Cerebellar cortex (tissue), 1 donor: ENCODE data around the gene SPTBN2.
A peak's percentile ranks its signal among the peaks of the same experiment; 100 is the strongest.

Source experiments
- DNase-seq: peaks from one replicate; pipeline ENCODE4 v3.0.0-alpha.2; 2015; ENCODE audit warnings: low spot score

SPTBN2 gene

GRCh38 chr11:66701432-66702240 lies 27.4 kb downstream of the SPTBN2 start:
- DNase-seq, result no peak

GRCh38 chr11:66700742-66701141 lies 28.3 kb downstream of the SPTBN2 start:
- DNase-seq, result no peak

- DNase-seq, result no peak
Observed at GRCh38 chr11:66700337-66700736, 28.7 kb downstream of the SPTBN2 start.

- DNase-seq, result no peak
Observed at GRCh38 chr11:66698491-66698890, 30.5 kb downstream of the SPTBN2 start.

GRCh38 chr11:66697988-66698387 lies 31.0 kb downstream of the SPTBN2 start:
- DNase-seq, result no peak

- DNase-seq, result no peak
Observed at GRCh38 chr11:66696146-66696545, 32.9 kb downstream of the SPTBN2 start.

- peak; percentile 96 for DNase-seq
Observed at GRCh38 chr11:66694732-66695207, 34.2 kb downstream of the SPTBN2 start.

- DNase-seq, result no peak
Observed at GRCh38 chr11:66694056-66694410, 35.0 kb downstream of the SPTBN2 start.

- DNase-seq, result no peak
Observed at GRCh38 chr11:66693356-66694055, 35.5 kb downstream of the SPTBN2 start.

- no peak for DNase-seq
Observed at GRCh38 chr11:66692871-66693331, 36.1 kb downstream of the SPTBN2 start.

- DNase-seq, result no peak
Observed at GRCh38 chr11:66692446-66692845, 36.6 kb downstream of the SPTBN2 start.

GRCh38 chr11:66691311-66691980 lies 37.6 kb downstream of the SPTBN2 start:
- DNase-seq, result no peak

GRCh38 chr11:66689661-66690590 lies 39.1 kb downstream of the SPTBN2 start:
- DNase-seq, result no peak

- DNase-seq, result no peak
Observed at GRCh38 chr11:66688561-66689534, 40.2 kb downstream of the SPTBN2 start.

GRCh38 chr11:66687831-66688281 lies 41.2 kb downstream of the SPTBN2 start:
- DNase-seq, result no peak

- DNase-seq, result peak; percentile 80
Observed at GRCh38 chr11:66686801-66687750, 41.9 kb downstream of the SPTBN2 start.

GRCh38 chr11:66686100-66686785 lies 42.8 kb downstream of the SPTBN2 start:
- DNase-seq, result no peak

GRCh38 chr11:66685276-66686099 lies 43.5 kb downstream of the SPTBN2 start:
- DNase-seq, result no peak
